Adrenal gland (tissue), 5 donors: Measurements from ENCODE around the gene MAEA.

Experiments
- CTCF ChIP-seq, 6 experiments: fragments of 450-650 bp in 4 of 6; fragments of 200-600 bp in 2 of 6; sonication (generic) in 1 of 6; IDR thresholded peaks; 1 replicate in 5 of 6; 2 replicates in 1 of 6; pipeline versions ENCODE4 v1.5.1 to v1.8.0; 2016 to 2021; ENCODE audit warnings: antibody characterized with exemption in 6 of 6, mild to moderate bottlenecking in 2 of 6, moderate library complexity in 1 of 6
- POLR2A ChIP-seq, 2 donors: fragments of 450-650 bp; IDR thresholded peaks; one replicate each; pipeline ENCODE4 v1.6.1; 2017; ENCODE audit warnings: antibody characterized with exemption in 2 of 2, mild to moderate bottlenecking in 2 of 2, moderate library complexity in 1 of 2
- donor health status: DM: no; HTN: no; CAD: no.

- TF ChIP-seq CTCF (IDR thresholded peaks at IDR 0.05) = no peak
- TF ChIP-seq POLR2A (IDR thresholded peaks at IDR 0.05) = no peak
Measured at GRCh38 chr4:1362046-1362445, 72.4 kb downstream of the MAEA start.
